ENCODE data around the gene ZMYND11. TPM values are rescaled to one million over a fixed set of nuclear protein-coding genes. Genes with fewer than 3 reads are reported as not detected.

The ZMYND11 gene
- total and polyA plus RNA-seq, 11 donors, result 22.7 to 96.6 (median 73.3) TPM

DNA sequence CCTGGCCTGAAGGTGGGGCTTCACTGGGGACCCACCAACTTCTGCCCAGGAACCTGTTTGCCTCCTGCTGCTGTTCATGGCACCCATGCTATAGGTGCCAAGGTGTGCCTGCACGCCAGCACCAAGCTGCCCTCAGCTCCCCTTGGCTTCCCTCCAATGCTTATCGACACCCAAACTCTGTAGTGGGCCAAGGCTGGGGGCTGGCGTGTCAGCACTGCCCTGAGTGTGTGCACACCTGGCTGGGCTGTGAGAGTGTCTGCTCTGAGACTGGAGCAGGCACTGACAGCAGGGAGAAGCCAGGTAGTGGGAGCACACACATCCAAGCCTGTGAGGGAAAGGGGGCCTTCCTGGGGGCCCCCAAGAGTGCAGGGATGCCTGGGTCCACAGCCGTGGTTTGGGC lies 43.1 kb upstream of the ZMYND11 start:
- DNase-seq, result no peak
- Histone ChIP-seq H3K9me3 (peaks cover 0 to 27% (median 14%) of the 10 kb centered on the region in 12 donors), H3K36me3 (no peaks in the 10 kb centered on the region), H3K4me1 (no peaks in the 10 kb centered on the region), H3K27ac (no peak overlapping the region), H3K27me3 (peaks cover 0 to 6% (median 0%) of the 10 kb centered on the region in 9 donors), H3K4me3 (no peak overlapping the region)
- intact Hi-C loops (cut with DNase I), result no loop called here
- TF ChIP-seq POLR2A (IDR thresholded peaks at IDR 0.05), result no peak
- TF ChIP-seq, protein P1, sequence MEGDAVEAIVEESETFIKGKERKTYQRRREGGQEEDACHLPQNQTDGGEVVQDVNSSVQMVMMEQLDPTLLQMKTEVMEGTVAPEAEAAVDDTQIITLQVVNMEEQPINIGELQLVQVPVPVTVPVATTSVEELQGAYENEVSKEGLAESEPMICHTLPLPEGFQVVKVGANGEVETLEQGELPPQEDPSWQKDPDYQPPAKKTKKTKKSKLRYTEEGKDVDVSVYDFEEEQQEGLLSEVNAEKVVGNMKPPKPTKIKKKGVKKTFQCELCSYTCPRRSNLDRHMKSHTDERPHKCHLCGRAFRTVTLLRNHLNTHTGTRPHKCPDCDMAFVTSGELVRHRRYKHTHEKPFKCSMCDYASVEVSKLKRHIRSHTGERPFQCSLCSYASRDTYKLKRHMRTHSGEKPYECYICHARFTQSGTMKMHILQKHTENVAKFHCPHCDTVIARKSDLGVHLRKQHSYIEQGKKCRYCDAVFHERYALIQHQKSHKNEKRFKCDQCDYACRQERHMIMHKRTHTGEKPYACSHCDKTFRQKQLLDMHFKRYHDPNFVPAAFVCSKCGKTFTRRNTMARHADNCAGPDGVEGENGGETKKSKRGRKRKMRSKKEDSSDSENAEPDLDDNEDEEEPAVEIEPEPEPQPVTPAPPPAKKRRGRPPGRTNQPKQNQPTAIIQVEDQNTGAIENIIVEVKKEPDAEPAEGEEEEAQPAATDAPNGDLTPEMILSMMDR (IDR thresholded peaks at IDR 0.05), result no peak
- WGBS, 4 donors, result 80 to 91% (median 85%) methylated on average over 4 of the region's 4 CpGs
- ATAC-seq, result no peak

DNA sequence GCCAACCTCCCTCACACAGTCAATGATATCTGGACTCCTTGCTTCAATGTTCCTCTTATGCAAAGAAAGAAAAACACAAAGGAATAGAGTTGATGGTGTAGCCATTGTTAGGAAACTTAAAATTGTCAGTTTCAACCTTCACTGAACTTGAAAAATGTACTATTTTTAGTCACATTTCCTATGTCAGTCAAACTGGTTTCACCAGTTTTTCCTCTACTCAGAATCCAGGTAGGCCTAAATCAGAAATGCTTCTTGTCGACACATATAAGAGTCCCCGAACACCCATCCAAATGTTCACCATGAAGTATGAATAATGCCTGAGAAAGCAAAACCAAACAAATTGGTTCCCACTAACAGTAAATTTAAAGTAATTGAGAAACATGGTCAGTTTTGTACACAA lies 42.4 kb upstream of the ZMYND11 start:
- TF ChIP-seq, protein P1 (IDR thresholded peaks at IDR 0.05), result no peak
- TF ChIP-seq POLR2A (IDR thresholded peaks at IDR 0.05), result no peak
- intact Hi-C loops (cut with DNase I), result no loop called here

DNA sequence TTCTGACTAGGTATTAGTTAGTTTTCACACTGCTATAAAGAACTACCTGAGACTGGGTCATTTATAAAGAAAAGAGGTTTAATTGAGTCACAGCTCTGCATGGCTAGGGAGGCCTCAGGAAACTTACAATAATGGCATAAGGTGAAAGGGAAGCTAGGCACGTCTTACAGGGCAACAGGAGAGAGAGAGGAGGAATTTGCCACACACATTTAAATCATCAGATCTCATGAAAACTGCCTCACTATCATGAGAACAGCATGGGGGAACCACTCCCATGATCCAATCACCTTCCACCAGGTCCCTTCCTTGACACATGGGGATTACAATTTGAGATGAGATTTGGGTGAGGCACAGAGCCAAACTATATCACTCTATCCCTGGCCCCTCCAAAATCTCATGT lies 40.6 kb upstream of the ZMYND11 start:
- no peaks in the 10 kb centered on the region for H3K4me1 ChIP-seq
- 7 to 24% (median 17%) methylated on average over 1 of the region's 1 CpG for WGBS, 4 donors
- H3K36me3 ChIP-seq, result no peaks in the 10 kb centered on the region
- H3K27me3 ChIP-seq, result no peaks in the 10 kb centered on the region
- ATAC-seq (no peak), DNase-seq (no peak)
- intact Hi-C loops (cut with DNase I), result no loop called here
- H3K4me3 ChIP-seq, result no peak overlapping the region
- peaks cover 0 to 33% (median 14%) of the 10 kb centered on the region in 12 donors for H3K9me3 ChIP-seq
- no peak overlapping the region for H3K27ac ChIP-seq
- TF ChIP-seq, protein P1 (IDR thresholded peaks at IDR 0.05), result no peak
- no peak for TF ChIP-seq POLR2A (IDR thresholded peaks at IDR 0.05)

More for the DNA sequence above, 42.4 kb upstream of the ZMYND11 start:
- DNase-seq (no peak), ATAC-seq (no peak)
- no peak overlapping the region for H3K27ac ChIP-seq
- H3K27me3 ChIP-seq, result no peaks in the 10 kb centered on the region
- H3K4me1 ChIP-seq, result no peaks in the 10 kb centered on the region
- H3K36me3 ChIP-seq, result no peaks in the 10 kb centered on the region
- 91 to 96% (median 95%) methylated on average over 2 of the region's 2 CpGs for WGBS, 4 donors
- no peak overlapping the region for H3K4me3 ChIP-seq
- peaks cover 0 to 33% (median 14%) of the 10 kb centered on the region in 12 donors for H3K9me3 ChIP-seq

DNA sequence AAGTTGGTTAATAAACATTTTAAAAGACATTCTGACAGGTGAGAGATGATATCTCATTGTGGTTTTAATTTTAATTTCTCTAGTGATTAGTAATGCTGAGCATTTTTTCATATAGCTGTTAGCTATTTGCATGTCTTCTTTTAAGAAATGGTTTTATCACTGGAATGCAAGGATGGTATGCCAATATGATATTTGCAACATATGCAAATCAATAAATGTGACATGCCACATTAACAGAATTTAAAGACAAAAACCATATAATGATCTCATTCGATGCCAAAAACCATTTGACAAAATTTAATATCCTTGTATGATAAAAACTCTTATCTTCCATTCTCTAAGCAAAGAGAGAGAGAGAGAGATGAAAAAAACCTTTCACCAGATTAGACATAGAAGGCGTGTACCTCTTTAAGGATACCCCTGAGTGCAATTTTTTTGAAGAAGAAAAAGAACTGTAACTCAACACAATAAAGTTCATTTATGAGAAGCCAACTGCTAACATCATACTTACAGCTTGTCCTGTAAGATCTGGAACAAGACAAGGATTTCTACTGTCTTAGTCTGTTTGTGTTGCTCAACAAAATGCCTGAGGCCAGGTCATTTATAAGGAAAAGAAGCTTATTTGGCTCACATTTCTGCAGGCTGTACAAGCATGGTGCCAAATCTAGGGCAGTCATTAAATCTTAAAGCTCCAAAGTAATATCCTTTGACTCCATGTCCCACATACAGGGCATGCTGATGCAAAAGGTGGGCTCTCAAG lies 39.7 kb upstream of the ZMYND11 start:
- intact Hi-C loops (cut with DNase I), result no loop called here
- H3K27me3 ChIP-seq, result no peaks in the 10 kb centered on the region
- no peak overlapping the region for H3K4me3 ChIP-seq
- TF ChIP-seq, protein P1 (IDR thresholded peaks at IDR 0.05), result no peak
- TF ChIP-seq POLR2A (IDR thresholded peaks at IDR 0.05), result no peak
- 52 to 60% (median 54%) methylated on average over 2 of the region's 2 CpGs for WGBS, 4 donors
- H3K9me3 ChIP-seq, result peaks cover 0 to 33% (median 14%) of the 10 kb centered on the region in 12 donors
- ATAC-seq, result no peak
- no peaks in the 10 kb centered on the region for H3K4me1 ChIP-seq
- DNase-seq, result no peak
- H3K27ac ChIP-seq, result no peak overlapping the region
- H3K36me3 ChIP-seq, result no peaks in the 10 kb centered on the region
